ENCODE results near the gene PLCB3.

DNA sequence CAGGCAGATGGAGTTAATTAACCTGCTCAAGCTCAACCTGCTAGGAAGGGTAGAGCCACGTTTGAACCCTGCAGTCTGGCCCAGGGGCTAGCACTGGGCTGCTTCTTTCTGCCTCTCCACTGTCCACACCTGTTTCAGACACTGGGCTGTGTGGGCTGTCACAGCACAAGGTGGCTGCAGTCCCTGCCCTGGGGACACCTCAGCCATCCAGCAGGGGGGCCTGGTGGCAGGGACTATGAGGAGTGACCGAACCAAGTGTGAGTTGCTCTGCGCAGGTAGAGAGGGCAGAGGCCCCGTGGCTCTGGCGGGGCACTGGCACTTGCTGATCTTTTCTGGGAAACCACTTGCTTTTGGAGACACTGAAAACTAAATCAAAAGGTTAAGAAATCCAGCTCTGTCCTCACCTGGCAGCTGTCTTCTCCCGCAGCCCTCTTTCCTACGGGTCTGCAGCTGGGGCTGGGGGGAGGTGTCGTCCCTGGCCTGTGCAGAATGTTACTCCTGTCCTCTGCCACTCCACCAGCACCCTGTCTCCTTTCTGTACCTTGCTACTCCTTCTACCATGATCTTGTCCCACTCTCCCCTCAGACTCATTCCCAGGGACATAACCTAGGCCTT, 27.4 kb downstream of the PLCB3 start:
- TF ChIP-seq POLR2AphosphoS5 (IDR thresholded peaks at IDR 0.05; ENCODE audit: low read depth, low read length) (no peak), TAF1 (IDR thresholded peaks at IDR 0.05; ENCODE audit: borderline replicate concordance, insufficient read depth, low read length) (no peak)
- TF ChIP-seq, protein P1, sequence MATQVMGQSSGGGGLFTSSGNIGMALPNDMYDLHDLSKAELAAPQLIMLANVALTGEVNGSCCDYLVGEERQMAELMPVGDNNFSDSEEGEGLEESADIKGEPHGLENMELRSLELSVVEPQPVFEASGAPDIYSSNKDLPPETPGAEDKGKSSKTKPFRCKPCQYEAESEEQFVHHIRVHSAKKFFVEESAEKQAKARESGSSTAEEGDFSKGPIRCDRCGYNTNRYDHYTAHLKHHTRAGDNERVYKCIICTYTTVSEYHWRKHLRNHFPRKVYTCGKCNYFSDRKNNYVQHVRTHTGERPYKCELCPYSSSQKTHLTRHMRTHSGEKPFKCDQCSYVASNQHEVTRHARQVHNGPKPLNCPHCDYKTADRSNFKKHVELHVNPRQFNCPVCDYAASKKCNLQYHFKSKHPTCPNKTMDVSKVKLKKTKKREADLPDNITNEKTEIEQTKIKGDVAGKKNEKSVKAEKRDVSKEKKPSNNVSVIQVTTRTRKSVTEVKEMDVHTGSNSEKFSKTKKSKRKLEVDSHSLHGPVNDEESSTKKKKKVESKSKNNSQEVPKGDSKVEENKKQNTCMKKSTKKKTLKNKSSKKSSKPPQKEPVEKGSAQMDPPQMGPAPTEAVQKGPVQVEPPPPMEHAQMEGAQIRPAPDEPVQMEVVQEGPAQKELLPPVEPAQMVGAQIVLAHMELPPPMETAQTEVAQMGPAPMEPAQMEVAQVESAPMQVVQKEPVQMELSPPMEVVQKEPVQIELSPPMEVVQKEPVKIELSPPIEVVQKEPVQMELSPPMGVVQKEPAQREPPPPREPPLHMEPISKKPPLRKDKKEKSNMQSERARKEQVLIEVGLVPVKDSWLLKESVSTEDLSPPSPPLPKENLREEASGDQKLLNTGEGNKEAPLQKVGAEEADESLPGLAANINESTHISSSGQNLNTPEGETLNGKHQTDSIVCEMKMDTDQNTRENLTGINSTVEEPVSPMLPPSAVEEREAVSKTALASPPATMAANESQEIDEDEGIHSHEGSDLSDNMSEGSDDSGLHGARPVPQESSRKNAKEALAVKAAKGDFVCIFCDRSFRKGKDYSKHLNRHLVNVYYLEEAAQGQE (IDR thresholded peaks at IDR 0.05; ENCODE audit: insufficient read depth in 1 of 2, low read depth in 2 of 2, low read length in 2 of 2) = no peak
